ENCODE measurements around the gene FIGNL2. TPM values are rescaled to one million over a fixed set of nuclear protein-coding genes. Genes with fewer than 3 reads are reported as not detected.

FIGNL2 gene
- total RNA-seq, 1 donor from 2014 or later, result not detected

- no peak for TF ChIP-seq CTCF (IDR thresholded peaks at IDR 0.05)
- Histone ChIP-seq H3K27ac (no peak overlapping the region), H3K9me3 (no peaks in the 10 kb centered on the region), H3K36me3 (no peaks in the 10 kb centered on the region), H3K27me3 (peaks cover 7% of the 10 kb centered on the region), H3K4me3 (no peak overlapping the region), H3K4me1 (peaks cover 8 to 9% of the 10 kb centered on the region in 2 donors)
- intact Hi-C loops (cut with DNase I), result no loop called here
- DNase-seq (ENCODE audit: low spot score in 2 of 2), result no peak
These were observed 23.6 kb upstream of the FIGNL2 start for GRCh38 chr12:51871918-51872688.

GRCh38 chr12:51871126-51871525 is 22.6 kb upstream of the FIGNL2 start:
- no peak overlapping the region for H3K27ac ChIP-seq
- peaks cover 8 to 9% of the 10 kb centered on the region in 2 donors for H3K4me1 ChIP-seq
- no peaks in the 10 kb centered on the region for H3K9me3 ChIP-seq
- H3K27me3 ChIP-seq, result peaks cover 7% of the 10 kb centered on the region
- no peak overlapping the region for H3K4me3 ChIP-seq
- peak in 1 of 2 donors; percentile 67 for DNase-seq (ENCODE audit: low spot score in 2 of 2)
- intact Hi-C loops (cut with DNase I), result no loop called here
- no peak for TF ChIP-seq CTCF (IDR thresholded peaks at IDR 0.05)
- H3K36me3 ChIP-seq, result no peaks in the 10 kb centered on the region

GRCh38 chr12:51870504-51870903 is 22.0 kb upstream of the FIGNL2 start:
- no peak for TF ChIP-seq CTCF (IDR thresholded peaks at IDR 0.05)
- intact Hi-C loops (cut with DNase I), result no loop called here
- Histone ChIP-seq H3K9me3 (no peaks in the 10 kb centered on the region), H3K27me3 (peaks cover 7% of the 10 kb centered on the region), H3K27ac (no peak overlapping the region), H3K4me1 (peaks cover 8 to 9% of the 10 kb centered on the region in 2 donors), H3K36me3 (no peaks in the 10 kb centered on the region), H3K4me3 (no peak overlapping the region)
- DNase-seq (ENCODE audit: low spot score in 2 of 2), result no peak

- intact Hi-C loops (cut with DNase I), result no loop called here
- no peak for TF ChIP-seq CTCF (IDR thresholded peaks at IDR 0.05)
- DNase-seq (ENCODE audit: low spot score in 2 of 2), result no peak
- no peaks in the 10 kb centered on the region for H3K36me3 ChIP-seq
- H3K27ac ChIP-seq, result no peak overlapping the region
- H3K4me1 ChIP-seq, result peaks cover 8 to 9% of the 10 kb centered on the region in 2 donors
- H3K27me3 ChIP-seq, result peaks cover 7% of the 10 kb centered on the region
- no peaks in the 10 kb centered on the region for H3K9me3 ChIP-seq
- no peak overlapping the region for H3K4me3 ChIP-seq
These were observed 21.4 kb upstream of the FIGNL2 start for GRCh38 chr12:51869931-51870330.

GRCh38 chr12:51869496-51869865 is 21.0 kb upstream of the FIGNL2 start:
- no peaks in the 10 kb centered on the region for H3K36me3 ChIP-seq
- TF ChIP-seq CTCF (IDR thresholded peaks at IDR 0.05), result no peak
- H3K27me3 ChIP-seq, result peaks cover 7% of the 10 kb centered on the region
- H3K4me3 ChIP-seq, result peak overlapping the region; percentile 23 to 65
- no peak for DNase-seq (ENCODE audit: low spot score in 2 of 2)
- H3K9me3 ChIP-seq, result no peaks in the 10 kb centered on the region
- H3K27ac ChIP-seq, result no peak overlapping the region
- intact Hi-C loops (cut with DNase I), result no loop called here
- peaks cover 8 to 9% of the 10 kb centered on the region in 2 donors for H3K4me1 ChIP-seq
